Prostate gland (tissue), 2 donors: ENCODE measurements around the gene CBR3. TPM values are rescaled to one million over a fixed set of nuclear protein-coding genes. Genes with fewer than 3 reads are reported as not detected.

Experiments
- DNase-seq: peaks from one replicate; pipeline ENCODE4 v3.0.0-alpha.2; 2019; ENCODE audit warnings: low spot score
- H3K27ac ChIP-seq, 2 donors: fragments of 200-600 bp; sonication (generic); 2 replicates each; pipeline ENCODE4 v1.5.1; 2017 to 2019
- H3K27me3 ChIP-seq: fragments of 200-600 bp; sonication (generic); replicated peaks from 2 replicates; pipeline ENCODE4 v1.5.1; 2019; ENCODE audit not compliant: insufficient read depth
- H3K36me3 ChIP-seq, 2 donors: fragments of 200-600 bp; sonication (generic); 1 replicate in 1 of 2; 2 replicates in 1 of 2; pipeline versions ENCODE4 v1.5.1 to v1.8.1; 2017 to 2019
- H3K4me1 ChIP-seq: fragments of 200-600 bp; sonication (generic); replicated peaks from 2 replicates; pipeline ENCODE4 v1.5.1; 2019
- H3K4me3 ChIP-seq, 2 donors: fragments of 200-600 bp; sonication (generic); 2 replicates each; pipeline ENCODE4 v1.5.1; 2017 to 2019
- H3K9me3 ChIP-seq: fragments of 200-600 bp; sonication (generic); 2 replicates; pipeline ENCODE4 v1.5.1; 2017
- POLR2A ChIP-seq: fragments of 450-650 bp; IDR thresholded peaks from one replicate; pipeline ENCODE4 v1.6.1; 2016; ENCODE audit warnings: antibody characterized with exemption, mild to moderate bottlenecking
- POLR2AphosphoS5 ChIP-seq: sonication (generic); formaldehyde crosslinking; IDR thresholded peaks from one replicate; pipeline ENCODE4 v1.6.1; 2017; ENCODE audit warnings: antibody characterized with exemption
- WGBS: methylation state at CpG from one replicate; pipeline ENCODE4 v1.1.5; 2018; 5-methylcytosine and 5-hydroxymethylcytosine counted together
- intact Hi-C: fragments of 100-400 bp; cut with DNase I; formaldehyde crosslinking; loops from one replicate; pipeline ENCODE4 v1.14.2; 2022
- total RNA-seq, 2 donors: library from RNA; depleted of rRNA; stranded (reverse); fragments of >200 nt; gene quantifications; one replicate each; pipeline ENCODE4 v1.1.0, GENCODE V29; 2016
- TF ChIP-seq, protein P1 (sequence below), 4 experiments: fragments of 200-600 bp in 2 of 4; fragments of 450-650 bp in 2 of 4; sonication (generic) in 2 of 4; IDR thresholded peaks; 1 replicate in 3 of 4; 2 replicates in 1 of 4; pipeline ENCODE4 v1.5.1; 2016 to 2019; ENCODE audit warnings: antibody characterized with exemption in 4 of 4, mild to moderate bottlenecking in 2 of 4, moderate library complexity in 2 of 4

Gene CBR3
- total RNA-seq = 10 to 100 TPM; 18.5 to 41.2 TPM

DNA sequence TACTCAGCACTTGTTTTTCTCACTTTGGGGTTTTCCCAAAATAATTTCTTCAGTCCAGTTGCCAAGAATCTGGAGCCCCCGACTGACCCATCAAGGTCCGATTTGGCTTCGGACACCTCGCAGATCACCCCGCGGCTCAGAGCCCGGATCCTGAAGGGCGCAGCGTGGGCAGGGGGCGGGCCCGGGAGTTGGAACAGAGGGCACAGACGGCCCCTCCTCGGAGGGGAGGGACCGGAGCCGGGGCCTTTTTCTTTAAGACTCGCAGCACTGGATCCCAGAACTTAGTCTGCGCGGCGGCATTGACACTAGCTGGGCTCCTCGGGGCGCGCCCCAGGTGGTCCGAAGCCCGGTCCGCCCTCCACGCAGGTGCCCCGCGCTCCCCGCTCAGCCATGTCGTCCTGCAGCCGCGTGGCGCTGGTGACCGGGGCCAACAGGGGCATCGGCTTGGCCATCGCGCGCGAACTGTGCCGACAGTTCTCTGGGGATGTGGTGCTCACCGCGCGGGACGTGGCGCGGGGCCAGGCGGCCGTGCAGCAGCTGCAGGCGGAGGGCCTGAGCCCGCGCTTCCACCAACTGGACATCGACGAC is at the start of gene CBR3:
Gene CBR3 (plus strand): TSS at position 277 of the 588 bp plus-strand sequence. CDS start 114 bp downstream, at position 391.
- H3K27ac ChIP-seq = peak within 1 kb of the TSS; percentile 83 to 88
- H3K4me1 ChIP-seq = no peaks in the 10 kb centered on the region
- H3K9me3 ChIP-seq = no peaks in the 10 kb centered on the region
- WGBS = under 1% methylated on average over 45 of the region's 53 CpGs
- no peaks in the 10 kb centered on the region for H3K27me3 ChIP-seq
- peak within 1 kb of the TSS; percentile 59 to 65 for H3K4me3 ChIP-seq
- H3K36me3 ChIP-seq = no peaks in the 10 kb centered on the region
- DNase-seq = peak; percentile 60
- intact Hi-C loops = loop anchor here (5.0 kb wide), 1 partner anchor 197 kb away; no protein-coding TSS in a partner anchor
- TF ChIP-seq, protein P1, sequence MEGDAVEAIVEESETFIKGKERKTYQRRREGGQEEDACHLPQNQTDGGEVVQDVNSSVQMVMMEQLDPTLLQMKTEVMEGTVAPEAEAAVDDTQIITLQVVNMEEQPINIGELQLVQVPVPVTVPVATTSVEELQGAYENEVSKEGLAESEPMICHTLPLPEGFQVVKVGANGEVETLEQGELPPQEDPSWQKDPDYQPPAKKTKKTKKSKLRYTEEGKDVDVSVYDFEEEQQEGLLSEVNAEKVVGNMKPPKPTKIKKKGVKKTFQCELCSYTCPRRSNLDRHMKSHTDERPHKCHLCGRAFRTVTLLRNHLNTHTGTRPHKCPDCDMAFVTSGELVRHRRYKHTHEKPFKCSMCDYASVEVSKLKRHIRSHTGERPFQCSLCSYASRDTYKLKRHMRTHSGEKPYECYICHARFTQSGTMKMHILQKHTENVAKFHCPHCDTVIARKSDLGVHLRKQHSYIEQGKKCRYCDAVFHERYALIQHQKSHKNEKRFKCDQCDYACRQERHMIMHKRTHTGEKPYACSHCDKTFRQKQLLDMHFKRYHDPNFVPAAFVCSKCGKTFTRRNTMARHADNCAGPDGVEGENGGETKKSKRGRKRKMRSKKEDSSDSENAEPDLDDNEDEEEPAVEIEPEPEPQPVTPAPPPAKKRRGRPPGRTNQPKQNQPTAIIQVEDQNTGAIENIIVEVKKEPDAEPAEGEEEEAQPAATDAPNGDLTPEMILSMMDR (IDR thresholded peaks at IDR 0.05) = no peak
- TF ChIP-seq POLR2A (peak; percentile 25), POLR2AphosphoS5 (no peak)

DNA sequence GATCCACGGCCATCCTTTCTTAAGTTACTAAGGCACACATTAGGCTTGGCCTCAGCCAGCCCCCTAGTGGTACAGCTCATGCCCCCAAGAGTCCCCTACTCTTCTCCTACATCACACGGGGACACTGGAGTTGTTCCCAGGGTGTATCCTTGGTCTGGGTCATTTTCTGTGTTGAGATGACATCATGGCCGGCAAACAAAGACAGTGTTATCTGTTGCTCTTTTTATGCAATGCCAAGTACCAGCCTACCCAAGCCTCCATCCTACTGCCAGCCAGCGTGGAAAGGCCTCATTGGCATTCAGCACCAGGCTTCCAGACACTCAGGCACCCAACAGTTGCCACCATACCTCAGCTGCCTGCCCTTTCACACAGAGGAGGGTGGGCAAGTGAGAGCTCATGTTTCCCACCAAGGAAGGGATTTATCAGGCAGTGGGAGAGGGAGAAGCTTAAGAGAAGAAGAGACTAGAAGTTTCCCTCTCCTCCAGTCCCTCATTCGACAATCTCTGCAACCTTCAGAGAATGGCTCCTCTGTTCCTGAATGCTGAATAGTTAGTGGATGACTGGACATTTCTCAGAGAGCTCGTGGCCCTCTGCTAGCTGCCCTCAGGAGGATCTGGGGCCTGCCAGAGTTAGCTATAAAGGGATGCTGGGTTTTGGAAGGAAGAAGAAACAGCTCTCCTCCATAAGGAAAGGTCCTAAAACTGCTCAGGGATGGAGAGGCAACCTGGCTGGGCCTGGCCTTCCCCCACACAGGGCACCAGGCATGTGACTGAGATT is 47.3 kb upstream of the CBR3 start:
- TF ChIP-seq, protein P1 (IDR thresholded peaks at IDR 0.05) = no peak
- no peak for TF ChIP-seq POLR2AphosphoS5
- TF ChIP-seq POLR2A = no peak
- DNase-seq = no peak
- no peaks in the 10 kb centered on the region for H3K36me3 ChIP-seq
- H3K27ac ChIP-seq = no peak overlapping the region
- H3K27me3 ChIP-seq = no peaks in the 10 kb centered on the region
- 73% methylated on average over 6 of the region's 6 CpGs for WGBS
- H3K4me3 ChIP-seq = no peak overlapping the region
- no peaks in the 10 kb centered on the region for H3K4me1 ChIP-seq
- intact Hi-C loops = no loop called here
- H3K9me3 ChIP-seq = no peaks in the 10 kb centered on the region

DNA sequence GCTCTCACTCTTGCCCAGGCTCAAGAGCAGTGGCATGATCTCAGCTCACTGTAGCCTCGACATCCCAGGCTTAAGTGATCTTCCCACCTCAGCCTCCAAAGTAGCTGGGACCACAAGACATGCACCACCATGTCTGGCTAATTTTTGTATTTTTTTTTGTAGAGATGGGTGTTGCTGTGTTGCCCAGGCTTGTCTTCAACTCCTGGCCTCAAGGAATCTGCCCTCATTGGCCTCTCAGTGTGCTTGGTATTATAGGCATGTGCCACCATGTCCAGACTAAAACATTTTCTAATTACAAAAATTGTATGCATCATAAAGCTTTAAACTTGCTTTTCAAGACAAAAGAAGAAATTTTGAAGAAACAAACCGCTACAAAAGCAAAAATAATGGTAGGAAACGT is 44.9 kb upstream of the CBR3 start:
- no peak for TF ChIP-seq POLR2AphosphoS5
- TF ChIP-seq, protein P1 (IDR thresholded peaks at IDR 0.05) = no peak
- no peak for TF ChIP-seq POLR2A
- DNase-seq = no peak

DNA sequence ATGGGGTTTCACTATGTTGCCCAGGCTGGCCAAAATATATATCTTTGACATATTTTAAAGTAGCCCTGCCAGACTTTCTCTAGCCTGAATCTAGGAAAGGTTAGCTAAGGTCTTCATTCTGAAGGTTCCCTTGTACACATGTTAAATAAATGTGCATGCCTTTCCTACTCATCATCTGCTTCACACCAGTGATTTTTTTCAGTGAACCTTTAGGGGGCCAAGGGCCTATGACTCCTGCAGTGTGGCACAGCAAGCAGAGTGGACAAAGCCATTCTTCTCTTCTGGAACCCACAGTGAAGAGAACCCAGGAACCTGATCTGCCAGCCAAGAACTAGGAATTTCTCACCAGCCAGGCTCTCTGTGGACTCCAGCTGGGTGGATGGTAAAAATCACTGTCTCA is 42.2 kb upstream of the CBR3 start:
- Histone ChIP-seq H3K4me3 (no peak overlapping the region), H3K27me3 (no peaks in the 10 kb centered on the region), H3K27ac (no peak overlapping the region), H3K36me3 (no peaks in the 10 kb centered on the region), H3K4me1 (no peaks in the 10 kb centered on the region), H3K9me3 (no peaks in the 10 kb centered on the region)
- DNase-seq = no peak
- no peak for TF ChIP-seq POLR2AphosphoS5
- no peak for TF ChIP-seq POLR2A
- TF ChIP-seq, protein P1 (IDR thresholded peaks at IDR 0.05) = no peak
- intact Hi-C loops = no loop called here

More for the DNA sequence above, 44.9 kb upstream of the CBR3 start:
- no peak overlapping the region for H3K4me3 ChIP-seq
- no peaks in the 10 kb centered on the region for H3K9me3 ChIP-seq
- intact Hi-C loops = no loop called here
- no peaks in the 10 kb centered on the region for H3K27me3 ChIP-seq
- no peaks in the 10 kb centered on the region for H3K4me1 ChIP-seq
- 81% methylated on average over 3 of the region's 3 CpGs for WGBS
- no peaks in the 10 kb centered on the region for H3K36me3 ChIP-seq
- no peak overlapping the region for H3K27ac ChIP-seq
